Gastroesophageal sphincter (tissue), 4 donors: Measurements from ENCODE around the gene CMIP. TPM values are rescaled to one million over a fixed set of nuclear protein-coding genes. Genes with fewer than 3 reads are reported as not detected.

Source experiments
- ATAC-seq: fragments of 150-250 bp; one replicate; pipeline ENCODE4 v1.9.1; 2016; ENCODE audit warnings: mild to moderate bottlenecking, moderate library complexity
- H3K27ac ChIP-seq, 4 donors: fragments of 200-600 bp; sonication (generic) in 3 of 4; 1 replicate in 3 of 4; 2 replicates in 1 of 4; pipeline ENCODE4 v1.5.1; 2016 to 2019
- H3K27me3 ChIP-seq: fragments of 200-600 bp; sonication (generic); one replicate; pipeline ENCODE4 v1.5.1; 2019
- H3K36me3 ChIP-seq, 2 donors: fragments of 200-600 bp; sonication (generic); one replicate each; pipeline ENCODE4 v1.5.1; 2019; ENCODE audit warnings: control low read depth in 1 of 2
- H3K4me1 ChIP-seq, 3 donors: fragments of 200-600 bp; sonication (generic); 1 replicate in 2 of 3; 2 replicates in 1 of 3; pipeline ENCODE4 v1.5.1; 2016 to 2019; ENCODE audit warnings: control low read depth in 2 of 3
- H3K4me3 ChIP-seq, 2 donors: fragments of 200-600 bp; sonication (generic); one replicate each; pipeline ENCODE4 v1.5.1; 2019; ENCODE audit warnings: mild to moderate bottlenecking in 1 of 2, moderate library complexity in 1 of 2
- H3K9me3 ChIP-seq, 3 donors: fragments of 200-600 bp; sonication (generic); one replicate each; pipeline ENCODE4 v1.5.1; 2017 to 2019; ENCODE audit warnings: control low read depth in 2 of 3
- CTCF ChIP-seq, 4 experiments: fragments of 200-600 bp in 2 of 4; fragments of 450-650 bp in 2 of 4; sonication (generic) in 1 of 4; IDR thresholded peaks; one replicate each; pipeline ENCODE4 v1.5.1; 2017 to 2019; ENCODE audit warnings: antibody characterized with exemption in 4 of 4, mild to moderate bottlenecking in 2 of 4, moderate library complexity in 2 of 4
- EP300 ChIP-seq: sonication (generic); formaldehyde crosslinking; IDR thresholded peaks from one replicate; pipeline ENCODE4 v1.6.1; 2017; ENCODE audit warnings: antibody characterized with exemption, mild to moderate bottlenecking
- POLR2A ChIP-seq, 2 donors: fragments of 450-650 bp; IDR thresholded peaks; one replicate each; pipeline ENCODE4 v1.6.1; 2017; ENCODE audit warnings: antibody characterized with exemption in 2 of 2, mild to moderate bottlenecking in 2 of 2, moderate library complexity in 1 of 2
- POLR2AphosphoS5 ChIP-seq: sonication (generic); formaldehyde crosslinking; IDR thresholded peaks from one replicate; pipeline ENCODE4 v1.6.1; 2017; ENCODE audit warnings: antibody characterized with exemption
- WGBS, 2 donors: methylation state at CpG; one replicate each; pipeline ENCODE4 v1.1.5; 2018; ENCODE audit warnings: low coverage in 1 of 2; 5-methylcytosine and 5-hydroxymethylcytosine counted together
- total RNA-seq, 4 donors: library from RNA; depleted of rRNA; stranded (reverse); fragments of >200 nt; gene quantifications; one replicate each; pipeline ENCODE4 v1.1.0, GENCODE V29; 2016

Gene CMIP
- total RNA-seq, 4 donors from 2014 or later, result 13.4 to 24.0 (median 19.2) TPM

- Histone ChIP-seq H3K36me3 (no peaks in the 10 kb centered on the region), H3K27ac (no peak overlapping the region), H3K9me3 (no peaks in the 10 kb centered on the region), H3K4me3 (no peak overlapping the region), H3K4me1 (peaks cover 0 to 27% (median 9%) of the 10 kb centered on the region in 3 donors), H3K27me3 (no peaks in the 10 kb centered on the region)
- TF ChIP-seq POLR2AphosphoS5 (no peak), EP300 (no peak), CTCF (IDR thresholded peaks at IDR 0.05) (no peak), POLR2A (IDR thresholded peaks at IDR 0.05) (no peak)
- 82 to 85% methylated on average over 4 to 5 of the region's 11 CpGs for WGBS, 2 donors
- no peak for ATAC-seq
Measured at GRCh38 chr16:81599034-81599744, 154.6 kb downstream of the CMIP start.

- WGBS, 2 donors, result 81% methylated on average over 3 of the region's 5 CpGs
- Histone ChIP-seq H3K27ac (peak overlapping the region in 1 of 4 donors; percentile 61), H3K27me3 (no peaks in the 10 kb centered on the region), H3K4me1 (peaks cover 0 to 27% (median 9%) of the 10 kb centered on the region in 3 donors), H3K36me3 (no peaks in the 10 kb centered on the region), H3K4me3 (no peak overlapping the region), H3K9me3 (no peaks in the 10 kb centered on the region)
- TF ChIP-seq EP300 (no peak), POLR2AphosphoS5 (no peak), CTCF (IDR thresholded peaks at IDR 0.05) (no peak), POLR2A (IDR thresholded peaks at IDR 0.05) (no peak)
- ATAC-seq, result no peak
Measured at GRCh38 chr16:81600275-81600674, 155.7 kb downstream of the CMIP start.

- Histone ChIP-seq H3K9me3 (no peaks in the 10 kb centered on the region), H3K4me3 (no peak overlapping the region), H3K27me3 (no peaks in the 10 kb centered on the region), H3K36me3 (no peaks in the 10 kb centered on the region), H3K4me1 (peaks cover 0 to 27% (median 9%) of the 10 kb centered on the region in 3 donors), H3K27ac (peak overlapping the region in 3 of 4 donors; percentile 5 to 61 (median 57))
- WGBS, 2 donors, result no CpG with 5 or more reads among the region's 9 CpGs
- TF ChIP-seq CTCF (IDR thresholded peaks at IDR 0.05) (no peak), POLR2A (IDR thresholded peaks at IDR 0.05) (no peak), EP300 (no peak), POLR2AphosphoS5 (no peak)
- ATAC-seq, result no peak
Measured at GRCh38 chr16:81601008-81601428, 156.4 kb downstream of the CMIP start.

- Histone ChIP-seq H3K4me3 (no peak overlapping the region), H3K9me3 (no peaks in the 10 kb centered on the region), H3K4me1 (peaks cover 0 to 27% (median 9%) of the 10 kb centered on the region in 3 donors), H3K36me3 (no peaks in the 10 kb centered on the region), H3K27me3 (no peaks in the 10 kb centered on the region), H3K27ac (peak overlapping the region in 3 of 4 donors; percentile 5 to 61 (median 57))
- ATAC-seq, result no peak
- WGBS, 2 donors, result 58 to 75% methylated on average over 5 to 10 of the region's 16 CpGs
- TF ChIP-seq CTCF (IDR thresholded peaks at IDR 0.05) (no peak), POLR2A (IDR thresholded peaks at IDR 0.05) (no peak), POLR2AphosphoS5 (peak; percentile 69)
Measured at GRCh38 chr16:81601601-81602255, 157.1 kb downstream of the CMIP start.
